ENCODE results near the gene ANGEL1.

DNA sequence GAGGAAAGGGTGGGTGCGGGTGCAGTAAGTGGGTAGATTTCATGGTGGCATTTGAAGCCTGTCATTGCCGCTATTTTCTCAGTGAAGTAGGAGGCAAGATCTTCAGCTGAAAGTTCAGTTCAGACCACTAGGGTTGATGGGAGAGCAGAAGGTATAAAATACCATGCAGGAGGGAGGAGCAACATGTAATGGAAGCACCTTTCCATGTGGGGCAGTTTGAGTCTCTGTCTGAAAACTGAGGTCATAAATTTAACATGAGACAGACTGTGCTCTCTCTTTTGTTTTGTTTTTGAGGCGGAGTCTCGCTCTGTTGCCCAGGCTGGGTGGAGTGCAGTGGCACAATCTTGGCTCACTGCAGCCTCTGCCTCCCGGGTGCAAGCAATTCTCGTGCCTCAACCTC, 36.2 kb upstream of the ANGEL1 start:
- TF ChIP-seq, protein P1, sequence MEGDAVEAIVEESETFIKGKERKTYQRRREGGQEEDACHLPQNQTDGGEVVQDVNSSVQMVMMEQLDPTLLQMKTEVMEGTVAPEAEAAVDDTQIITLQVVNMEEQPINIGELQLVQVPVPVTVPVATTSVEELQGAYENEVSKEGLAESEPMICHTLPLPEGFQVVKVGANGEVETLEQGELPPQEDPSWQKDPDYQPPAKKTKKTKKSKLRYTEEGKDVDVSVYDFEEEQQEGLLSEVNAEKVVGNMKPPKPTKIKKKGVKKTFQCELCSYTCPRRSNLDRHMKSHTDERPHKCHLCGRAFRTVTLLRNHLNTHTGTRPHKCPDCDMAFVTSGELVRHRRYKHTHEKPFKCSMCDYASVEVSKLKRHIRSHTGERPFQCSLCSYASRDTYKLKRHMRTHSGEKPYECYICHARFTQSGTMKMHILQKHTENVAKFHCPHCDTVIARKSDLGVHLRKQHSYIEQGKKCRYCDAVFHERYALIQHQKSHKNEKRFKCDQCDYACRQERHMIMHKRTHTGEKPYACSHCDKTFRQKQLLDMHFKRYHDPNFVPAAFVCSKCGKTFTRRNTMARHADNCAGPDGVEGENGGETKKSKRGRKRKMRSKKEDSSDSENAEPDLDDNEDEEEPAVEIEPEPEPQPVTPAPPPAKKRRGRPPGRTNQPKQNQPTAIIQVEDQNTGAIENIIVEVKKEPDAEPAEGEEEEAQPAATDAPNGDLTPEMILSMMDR (conservative IDR thresholded peaks at IDR 0.05; ENCODE audit: low read depth in 2 of 2) = no peak
- TF ChIP-seq, protein P2, sequence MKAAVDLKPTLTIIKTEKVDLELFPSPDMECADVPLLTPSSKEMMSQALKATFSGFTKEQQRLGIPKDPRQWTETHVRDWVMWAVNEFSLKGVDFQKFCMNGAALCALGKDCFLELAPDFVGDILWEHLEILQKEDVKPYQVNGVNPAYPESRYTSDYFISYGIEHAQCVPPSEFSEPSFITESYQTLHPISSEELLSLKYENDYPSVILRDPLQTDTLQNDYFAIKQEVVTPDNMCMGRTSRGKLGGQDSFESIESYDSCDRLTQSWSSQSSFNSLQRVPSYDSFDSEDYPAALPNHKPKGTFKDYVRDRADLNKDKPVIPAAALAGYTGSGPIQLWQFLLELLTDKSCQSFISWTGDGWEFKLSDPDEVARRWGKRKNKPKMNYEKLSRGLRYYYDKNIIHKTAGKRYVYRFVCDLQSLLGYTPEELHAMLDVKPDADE (IDR thresholded peaks at IDR 0.05) = no peak
- TF ChIP-seq EZH2 (IDR thresholded peaks at IDR 0.05; ENCODE audit: low read depth, unreplicated experiment) (no peak), POLR2AphosphoS5 (IDR thresholded peaks at IDR 0.05; ENCODE audit: low read depth) (no peak), EZH2phosphoT487 (IDR thresholded peaks at IDR 0.05; ENCODE audit: unreplicated experiment) (no peak), ZNF114 (CRISPR knock-in tag; IDR thresholded peaks at IDR 0.05) (no peak), CREB1 (CRISPR knock-in tag; IDR thresholded peaks at IDR 0.05; ENCODE audit: low read depth) (no peak), NANOG (IDR thresholded peaks at IDR 0.05; ENCODE audit: borderline replicate concordance) (no peak)
- TF ChIP-seq, protein P3, sequence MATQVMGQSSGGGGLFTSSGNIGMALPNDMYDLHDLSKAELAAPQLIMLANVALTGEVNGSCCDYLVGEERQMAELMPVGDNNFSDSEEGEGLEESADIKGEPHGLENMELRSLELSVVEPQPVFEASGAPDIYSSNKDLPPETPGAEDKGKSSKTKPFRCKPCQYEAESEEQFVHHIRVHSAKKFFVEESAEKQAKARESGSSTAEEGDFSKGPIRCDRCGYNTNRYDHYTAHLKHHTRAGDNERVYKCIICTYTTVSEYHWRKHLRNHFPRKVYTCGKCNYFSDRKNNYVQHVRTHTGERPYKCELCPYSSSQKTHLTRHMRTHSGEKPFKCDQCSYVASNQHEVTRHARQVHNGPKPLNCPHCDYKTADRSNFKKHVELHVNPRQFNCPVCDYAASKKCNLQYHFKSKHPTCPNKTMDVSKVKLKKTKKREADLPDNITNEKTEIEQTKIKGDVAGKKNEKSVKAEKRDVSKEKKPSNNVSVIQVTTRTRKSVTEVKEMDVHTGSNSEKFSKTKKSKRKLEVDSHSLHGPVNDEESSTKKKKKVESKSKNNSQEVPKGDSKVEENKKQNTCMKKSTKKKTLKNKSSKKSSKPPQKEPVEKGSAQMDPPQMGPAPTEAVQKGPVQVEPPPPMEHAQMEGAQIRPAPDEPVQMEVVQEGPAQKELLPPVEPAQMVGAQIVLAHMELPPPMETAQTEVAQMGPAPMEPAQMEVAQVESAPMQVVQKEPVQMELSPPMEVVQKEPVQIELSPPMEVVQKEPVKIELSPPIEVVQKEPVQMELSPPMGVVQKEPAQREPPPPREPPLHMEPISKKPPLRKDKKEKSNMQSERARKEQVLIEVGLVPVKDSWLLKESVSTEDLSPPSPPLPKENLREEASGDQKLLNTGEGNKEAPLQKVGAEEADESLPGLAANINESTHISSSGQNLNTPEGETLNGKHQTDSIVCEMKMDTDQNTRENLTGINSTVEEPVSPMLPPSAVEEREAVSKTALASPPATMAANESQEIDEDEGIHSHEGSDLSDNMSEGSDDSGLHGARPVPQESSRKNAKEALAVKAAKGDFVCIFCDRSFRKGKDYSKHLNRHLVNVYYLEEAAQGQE (IDR thresholded peaks at IDR 0.05; ENCODE audit: unreplicated experiment) = no peak
